Nephron progenitor cell (in vitro differentiated cells): ENCODE measurements around the gene NOS3.

Experiments
- DNase-seq: peaks from one replicate; pipeline ENCODE4 v3.0.0; 2021
- H3K27ac Mint-ChIP-seq: 2 replicates; pipeline ENCODE4 v1.8.0; 2021; ENCODE audit warnings: mild to moderate bottlenecking, moderate library complexity, mixed read lengths
- H3K27me3 Mint-ChIP-seq: 2 replicates; pipeline ENCODE4 v1.8.0; 2021; ENCODE audit warnings: mild to moderate bottlenecking, low read depth, mixed read lengths; ENCODE audit not compliant: poor library complexity
- H3K36me3 Mint-ChIP-seq: 2 replicates; pipeline ENCODE4 v1.8.0; 2021; ENCODE audit warnings: low read depth, mixed read lengths
- H3K4me1 Mint-ChIP-seq: 2 replicates; pipeline ENCODE4 v1.8.0; 2021; ENCODE audit warnings: mixed read lengths
- H3K4me3 Mint-ChIP-seq: 2 replicates; pipeline ENCODE4 v1.8.0; 2021; ENCODE audit warnings: mild to moderate bottlenecking, moderate library complexity, mixed read lengths
- H3K9me3 Mint-ChIP-seq: 2 replicates; pipeline ENCODE4 v1.8.0; 2021; ENCODE audit warnings: mild to moderate bottlenecking, moderate library complexity, mixed read lengths
- TF ChIP-seq, protein P1 (sequence below): fragments of 200-600 bp; sonication (generic); IDR thresholded peaks from 2 replicates; pipeline ENCODE4 v1.5.0; 2021; ENCODE audit warnings: antibody characterized with exemption

NOS3 gene

DNA sequence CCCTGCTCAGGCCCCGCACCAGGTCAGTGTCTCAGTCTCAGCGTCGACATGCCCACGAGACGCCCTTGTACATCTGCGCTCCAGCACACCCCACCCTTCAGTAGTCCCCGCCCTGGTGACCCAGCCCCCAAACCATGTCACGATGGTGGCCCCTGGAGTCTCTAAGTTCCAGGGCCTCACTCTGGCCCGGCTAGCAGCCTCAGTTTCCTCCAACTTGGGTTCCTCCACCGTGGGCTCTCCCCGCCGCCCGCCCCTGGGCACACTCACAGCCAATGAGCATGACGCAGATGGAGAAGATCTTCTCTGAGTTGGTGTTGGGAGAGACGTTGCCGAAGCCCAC is 39.7 kb upstream of the NOS3 start:
- Mint-ChIP-seq H3K27ac (peak overlapping the region; percentile 51), H3K9me3 (no peaks in the 10 kb centered on the region), H3K27me3 (peaks cover 8% of the 10 kb centered on the region), H3K4me3 (no peak overlapping the region), H3K36me3 (peaks cover 11% of the 10 kb centered on the region), H3K4me1 (peaks cover 70% of the 10 kb centered on the region)
- TF ChIP-seq, protein P1, sequence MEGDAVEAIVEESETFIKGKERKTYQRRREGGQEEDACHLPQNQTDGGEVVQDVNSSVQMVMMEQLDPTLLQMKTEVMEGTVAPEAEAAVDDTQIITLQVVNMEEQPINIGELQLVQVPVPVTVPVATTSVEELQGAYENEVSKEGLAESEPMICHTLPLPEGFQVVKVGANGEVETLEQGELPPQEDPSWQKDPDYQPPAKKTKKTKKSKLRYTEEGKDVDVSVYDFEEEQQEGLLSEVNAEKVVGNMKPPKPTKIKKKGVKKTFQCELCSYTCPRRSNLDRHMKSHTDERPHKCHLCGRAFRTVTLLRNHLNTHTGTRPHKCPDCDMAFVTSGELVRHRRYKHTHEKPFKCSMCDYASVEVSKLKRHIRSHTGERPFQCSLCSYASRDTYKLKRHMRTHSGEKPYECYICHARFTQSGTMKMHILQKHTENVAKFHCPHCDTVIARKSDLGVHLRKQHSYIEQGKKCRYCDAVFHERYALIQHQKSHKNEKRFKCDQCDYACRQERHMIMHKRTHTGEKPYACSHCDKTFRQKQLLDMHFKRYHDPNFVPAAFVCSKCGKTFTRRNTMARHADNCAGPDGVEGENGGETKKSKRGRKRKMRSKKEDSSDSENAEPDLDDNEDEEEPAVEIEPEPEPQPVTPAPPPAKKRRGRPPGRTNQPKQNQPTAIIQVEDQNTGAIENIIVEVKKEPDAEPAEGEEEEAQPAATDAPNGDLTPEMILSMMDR = no peak
- no peak for DNase-seq

GRCh38 chr7:150951521-150951920 is 39.3 kb upstream of the NOS3 start:
- Mint-ChIP-seq H3K27me3 (peaks cover 8% of the 10 kb centered on the region), H3K9me3 (no peaks in the 10 kb centered on the region), H3K4me1 (peaks cover 70% of the 10 kb centered on the region), H3K4me3 (no peak overlapping the region), H3K27ac (peak overlapping the region; percentile 51), H3K36me3 (peaks cover 11% of the 10 kb centered on the region)
- no peak for DNase-seq
- TF ChIP-seq, protein P1 = no peak

GRCh38 chr7:150952331-150953050 is 38.3 kb upstream of the NOS3 start:
- Mint-ChIP-seq H3K36me3 (peaks cover 15% of the 10 kb centered on the region), H3K27ac (no peak overlapping the region), H3K9me3 (no peaks in the 10 kb centered on the region), H3K4me1 (peaks cover 76% of the 10 kb centered on the region), H3K4me3 (no peak overlapping the region), H3K27me3 (peaks cover 11% of the 10 kb centered on the region)
- no peak for DNase-seq
- TF ChIP-seq, protein P1 = no peak

- no peaks in the 10 kb centered on the region for H3K9me3 Mint-ChIP-seq
- H3K36me3 Mint-ChIP-seq = peaks cover 15% of the 10 kb centered on the region
These were observed 37.5 kb upstream of the NOS3 start for GRCh38 chr7:150953061-150953997.

DNA sequence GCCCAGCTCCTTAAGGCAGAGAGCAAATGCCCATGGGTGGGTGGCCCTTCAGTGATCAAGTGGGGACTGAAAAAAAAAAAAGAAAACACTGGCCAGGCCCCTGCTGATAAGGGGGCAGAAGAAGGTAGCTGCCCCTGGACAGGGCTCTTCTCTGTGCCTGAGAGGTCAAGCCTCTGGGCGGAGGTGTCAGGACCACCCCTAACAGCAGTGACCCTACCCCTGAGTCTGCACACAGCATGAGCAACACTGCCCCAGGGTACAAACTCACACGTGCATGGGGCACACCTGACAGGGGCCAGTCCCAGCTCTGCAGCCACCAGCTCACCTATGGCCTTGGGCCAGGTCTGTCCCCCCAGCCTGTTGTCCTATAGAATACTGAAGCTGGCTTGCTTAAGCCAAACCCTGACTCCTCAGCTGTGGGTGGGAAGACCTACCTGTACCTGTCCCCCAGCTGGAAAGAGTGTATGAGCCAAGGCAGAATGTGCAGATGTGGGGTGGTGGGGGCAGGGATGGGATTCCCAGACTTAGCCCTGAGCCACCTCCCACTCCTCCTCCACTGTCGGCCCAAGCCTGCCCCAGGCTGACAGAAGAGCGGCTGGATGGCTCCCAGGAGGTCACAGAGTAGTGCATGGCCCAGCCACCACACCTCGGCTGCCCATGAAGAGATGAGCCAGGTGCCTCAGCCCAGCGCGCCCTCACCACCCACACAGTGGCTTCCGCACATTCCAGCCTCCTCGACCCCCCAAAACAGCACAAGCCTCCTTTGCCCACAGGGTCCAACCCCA is 36.4 kb upstream of the NOS3 start:
- peak overlapping the region; percentile 75 for H3K4me3 Mint-ChIP-seq
- no peak for DNase-seq
- H3K27me3 Mint-ChIP-seq = peaks cover 11% of the 10 kb centered on the region

More at GRCh38 chr7:150953061-150953997, 37.5 kb upstream of the NOS3 start:
- DNase-seq = no peak
- Mint-ChIP-seq H3K4me3 (peak overlapping the region; percentile 75), H3K27me3 (peaks cover 11% of the 10 kb centered on the region), H3K27ac (no peak overlapping the region), H3K4me1 (peaks cover 72% of the 10 kb centered on the region)
- TF ChIP-seq, protein P1 = no peak

More for the DNA sequence above, 36.4 kb upstream of the NOS3 start:
- Mint-ChIP-seq H3K4me1 (peaks cover 67% of the 10 kb centered on the region), H3K36me3 (peaks cover 15% of the 10 kb centered on the region), H3K9me3 (no peaks in the 10 kb centered on the region), H3K27ac (no peak overlapping the region)
- TF ChIP-seq, protein P1 = no peak
